ENCODE measurements around the gene SDHAF2. TPM values are rescaled to one million over a fixed set of nuclear protein-coding genes. Genes with fewer than 3 reads are reported as not detected.
A peak's percentile ranks its signal among the peaks of the same experiment; 100 is the strongest.

The SDHAF2 gene
- total and polyA plus RNA-seq, 2 of the 13 experiments (the other 11 are each of a cell fraction or from before 2014, with no cell fraction given): 44.2 to 70.4 TPM

DNA sequence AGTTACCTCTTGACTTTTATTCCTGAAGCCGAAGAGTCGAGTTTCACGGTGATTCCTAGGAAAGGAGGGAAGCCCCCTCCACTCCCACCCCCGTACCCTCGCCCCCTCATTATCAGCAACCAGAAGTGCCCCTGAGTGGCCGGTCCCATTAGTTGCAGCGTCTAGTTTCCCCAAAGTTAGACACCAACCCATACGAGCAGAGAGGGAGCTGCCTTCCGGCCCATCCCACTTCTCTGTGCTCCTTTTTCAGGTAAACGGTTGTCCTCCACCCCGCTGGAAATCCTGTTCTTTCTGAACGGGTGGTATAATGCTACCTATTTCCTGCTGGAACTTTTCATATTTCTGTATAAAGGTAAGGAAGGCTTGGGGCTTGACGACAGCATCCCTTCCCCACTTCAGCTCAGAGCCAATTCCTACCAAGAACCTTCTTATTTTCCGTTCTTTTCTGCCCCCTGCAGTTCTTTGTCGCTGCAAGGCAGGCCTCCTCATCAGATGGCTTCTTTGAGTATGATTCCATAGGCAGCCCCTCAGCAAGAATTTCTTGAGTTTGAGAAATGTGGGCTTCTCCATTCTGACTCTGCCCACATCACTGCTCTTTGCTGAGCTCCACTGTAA lies 36.8 kb upstream of the SDHAF2 start:
- peak; percentile 56 for ATAC-seq
- Histone ChIP-seq H3K36me3 (replicated peaks in 1 of 2; ENCODE audit: control insufficient read depth in 1 of 2, insufficient read depth in 2 of 2, low read length in 2 of 2) (peaks cover 3 to 12% of the 10 kb centered on the region in 2 experiments), H3K4me1 (ENCODE audit: insufficient read depth, low read length) (peaks cover 21% of the 10 kb centered on the region), H3K9me3 (ENCODE audit: low read length) (peaks cover 4% of the 10 kb centered on the region), H3K79me2 (ENCODE audit: insufficient read depth, low read length) (no peaks in the 10 kb centered on the region), H2AFZ (ENCODE audit: low read length) (no peak overlapping the region), H3K4me3 (replicated peaks in 1 of 3; ENCODE audit: insufficient read depth in 1 of 3, low read depth in 2 of 3, low read length in 3 of 3) (peak overlapping the region; percentile 65 to 95 (median 90)), H3K27me3 (ENCODE audit: control insufficient read depth in 1 of 2, insufficient read depth in 2 of 2, low read length in 2 of 2) (no peaks in the 10 kb centered on the region), H3K4me2 (ENCODE audit: low read depth, low read length) (peak overlapping the region; percentile 95), H4K20me1 (ENCODE audit: insufficient read depth, low read length) (no peaks in the 10 kb centered on the region), H3K9ac (ENCODE audit: insufficient read depth, low read depth, low read length) (peak overlapping the region; percentile 94), H3K27ac (ENCODE audit: extremely low read length, insufficient read depth, low read length) (peak overlapping the region; percentile 84)
- ChIA-PET CTCF (ENCODE audit: low intra/inter-chr PET ratio, low total read pairs) (interaction anchor here (1.4 kb wide), 1 partner anchor 57 kb away, joined by 5 read pairs; no protein-coding TSS in a partner anchor), POLR2A (interaction anchor here (1.0 to 3.8 kb wide), 15 partner anchors 9 to 99 kb away, joined by 4 to 78 read pairs (median 7); partner anchors contain the start of genes CPSF7, CYB561A3, DDB1 and SDHAF2)
- no peak for TF ChIP-seq ZNF33B (CRISPR knock-in tag; IDR thresholded peaks at IDR 0.05)
- TF ChIP-seq GPN1 (CRISPR knock-in tag; IDR thresholded peaks at IDR 0.05; ENCODE audit: borderline replicate concordance): no peak
- TF ChIP-seq, protein P1, sequence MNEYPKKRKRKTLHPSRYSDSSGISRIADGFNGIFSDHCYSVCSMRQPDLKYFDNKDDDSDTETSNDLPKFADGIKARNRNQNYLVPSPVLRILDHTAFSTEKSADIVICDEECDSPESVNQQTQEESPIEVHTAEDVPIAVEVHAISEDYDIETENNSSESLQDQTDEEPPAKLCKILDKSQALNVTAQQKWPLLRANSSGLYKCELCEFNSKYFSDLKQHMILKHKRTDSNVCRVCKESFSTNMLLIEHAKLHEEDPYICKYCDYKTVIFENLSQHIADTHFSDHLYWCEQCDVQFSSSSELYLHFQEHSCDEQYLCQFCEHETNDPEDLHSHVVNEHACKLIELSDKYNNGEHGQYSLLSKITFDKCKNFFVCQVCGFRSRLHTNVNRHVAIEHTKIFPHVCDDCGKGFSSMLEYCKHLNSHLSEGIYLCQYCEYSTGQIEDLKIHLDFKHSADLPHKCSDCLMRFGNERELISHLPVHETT (CRISPR knock-in tag; conservative IDR thresholded peaks at IDR 0.05): no peak
- TF ChIP-seq ZNF775 (CRISPR knock-in tag; IDR thresholded peaks at IDR 0.05; ENCODE audit: borderline replicate concordance): no peak
- TF ChIP-seq ZNF263 (CRISPR knock-in tag; IDR thresholded peaks at IDR 0.05): peak; percentile 63; the same call in 1 of the 2 replicates
- no peak for TF ChIP-seq HDAC1 (CRISPR knock-in tag; IDR thresholded peaks at IDR 0.05)
- TF ChIP-seq HMG20B (CRISPR knock-in tag; conservative IDR thresholded peaks at IDR 0.05): no peak
- no peak for TF ChIP-seq JUNB (CRISPR knock-in tag; IDR thresholded peaks at IDR 0.05; ENCODE audit: borderline replicate concordance)
- TF ChIP-seq CHD2 (IDR thresholded peaks at IDR 0.05; ENCODE audit: low read depth, low read length): no peak
- TF ChIP-seq STAG1 (CRISPR knock-in tag; IDR thresholded peaks at IDR 0.05): peak; percentile 60
- TF ChIP-seq, protein P2, sequence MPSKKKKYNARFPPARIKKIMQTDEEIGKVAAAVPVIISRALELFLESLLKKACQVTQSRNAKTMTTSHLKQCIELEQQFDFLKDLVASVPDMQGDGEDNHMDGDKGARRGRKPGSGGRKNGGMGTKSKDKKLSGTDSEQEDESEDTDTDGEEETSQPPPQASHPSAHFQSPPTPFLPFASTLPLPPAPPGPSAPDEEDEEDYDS (CRISPR knock-in tag; IDR thresholded peaks at IDR 0.05): no peak
- no peak for TF ChIP-seq ELF4 (CRISPR knock-in tag; IDR thresholded peaks at IDR 0.05; ENCODE audit: borderline replicate concordance)
- TF ChIP-seq, protein P3, sequence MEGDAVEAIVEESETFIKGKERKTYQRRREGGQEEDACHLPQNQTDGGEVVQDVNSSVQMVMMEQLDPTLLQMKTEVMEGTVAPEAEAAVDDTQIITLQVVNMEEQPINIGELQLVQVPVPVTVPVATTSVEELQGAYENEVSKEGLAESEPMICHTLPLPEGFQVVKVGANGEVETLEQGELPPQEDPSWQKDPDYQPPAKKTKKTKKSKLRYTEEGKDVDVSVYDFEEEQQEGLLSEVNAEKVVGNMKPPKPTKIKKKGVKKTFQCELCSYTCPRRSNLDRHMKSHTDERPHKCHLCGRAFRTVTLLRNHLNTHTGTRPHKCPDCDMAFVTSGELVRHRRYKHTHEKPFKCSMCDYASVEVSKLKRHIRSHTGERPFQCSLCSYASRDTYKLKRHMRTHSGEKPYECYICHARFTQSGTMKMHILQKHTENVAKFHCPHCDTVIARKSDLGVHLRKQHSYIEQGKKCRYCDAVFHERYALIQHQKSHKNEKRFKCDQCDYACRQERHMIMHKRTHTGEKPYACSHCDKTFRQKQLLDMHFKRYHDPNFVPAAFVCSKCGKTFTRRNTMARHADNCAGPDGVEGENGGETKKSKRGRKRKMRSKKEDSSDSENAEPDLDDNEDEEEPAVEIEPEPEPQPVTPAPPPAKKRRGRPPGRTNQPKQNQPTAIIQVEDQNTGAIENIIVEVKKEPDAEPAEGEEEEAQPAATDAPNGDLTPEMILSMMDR (CRISPR knock-in tag; IDR thresholded peaks at IDR 0.05): peak; percentile 57
- DNase-seq (ENCODE audit: low spot score): no peak
- in situ Hi-C loops (cut with HindIII; ENCODE audit: extremely low pct_ligation_motif_present, low pct_unique_long_range_greater_than_20kb): no loop called here
- FAIRE-seq: no peak
- BruUV-seq (replicated peaks): TSS peak; percentile 71
- 4% methylated on average over 15 of the region's 15 CpGs for WGBS (ENCODE audit: low lambda C conversion rate)
- intact Hi-C loops (cut with micrococcal nuclease; ENCODE audit: unreplicated experiment): loop anchor here (2.0 kb wide), 1 partner anchor 56 kb away; no protein-coding TSS in a partner anchor
